Activated CD8-positive, alpha-beta memory T cell treated with anti-CD3 and anti-CD28 coated beads for 24 hours (primary cell): Measurements from ENCODE around the gene VIP.
"Not testable (repeated sequence)": the region's sequence is repeated elsewhere in the genome, so short reads cannot be mapped to it uniquely, and the experiment has no call there.

Experiments used
- DNase-seq: peaks from one replicate; pipeline ENCODE4 v3.0.0-alpha.2; 2020

The VIP gene

GRCh38 chr6:152750694-152751093 is at the start of gene VIP:
Gene VIP (plus strand): TSS chr6:152750797. CDS start chr6:152752178, 1,381 bp downstream.
- DNase-seq: no peak

GRCh38 chr6:152701081-152701862 is 49.3 kb upstream of the VIP start:
- no peak for DNase-seq

GRCh38 chr6:152701863-152702401 is 48.7 kb upstream of the VIP start:
- no peak for DNase-seq

GRCh38 chr6:152703750-152704149 is 46.8 kb upstream of the VIP start:
- DNase-seq: not testable (repeated sequence)

- no peak for DNase-seq
Measured at GRCh38 chr6:152705327-152705726, 45.3 kb upstream of the VIP start.

- DNase-seq: no peak
Measured at GRCh38 chr6:152716322-152716721, 34.3 kb upstream of the VIP start.

GRCh38 chr6:152720974-152721373 is 29.6 kb upstream of the VIP start:
- DNase-seq: no peak

GRCh38 chr6:152721956-152722355 is 28.6 kb upstream of the VIP start:
- DNase-seq: no peak

GRCh38 chr6:152723398-152723797 is 27.2 kb upstream of the VIP start:
- no peak for DNase-seq

GRCh38 chr6:152726313-152726712 is 24.3 kb upstream of the VIP start:
- DNase-seq: no peak

- DNase-seq: no peak
Measured at GRCh38 chr6:152727507-152727906, 23.1 kb upstream of the VIP start.

- DNase-seq: no peak
Measured at GRCh38 chr6:152734630-152735029, 16.0 kb upstream of the VIP start.

GRCh38 chr6:152736687-152737273 is 13.8 kb upstream of the VIP start:
- DNase-seq: no peak

GRCh38 chr6:152745509-152746171 is 5.0 kb upstream of the VIP start:
- DNase-seq: no peak

GRCh38 chr6:152746172-152746553 is 4.4 kb upstream of the VIP start:
- DNase-seq: no peak

- no peak for DNase-seq
Measured at GRCh38 chr6:152748843-152749242, 1.8 kb upstream of the VIP start.

- no peak for DNase-seq
Measured at GRCh38 chr6:152749336-152749735, 1.3 kb upstream of the VIP start.

- DNase-seq: no peak
Measured at GRCh38 chr6:152765331-152765730, 14.7 kb downstream of the VIP start.

GRCh38 chr6:152769159-152769558 is 18.6 kb downstream of the VIP start:
- DNase-seq: no peak

GRCh38 chr6:152769993-152770392 is 19.4 kb downstream of the VIP start:
- DNase-seq: no peak

GRCh38 chr6:152771061-152771687 is 20.6 kb downstream of the VIP start:
- DNase-seq: no peak

- no peak for DNase-seq
Measured at GRCh38 chr6:152775428-152775827, 24.8 kb downstream of the VIP start.

GRCh38 chr6:152776833-152777232 is 26.2 kb downstream of the VIP start:
- no peak for DNase-seq
